PFSK-1 (cell line): ENCODE data around the gene ZYG11A.

Experiments
- POLR2AphosphoS5 ChIP-seq: IDR thresholded peaks from 2 replicates; pipeline ENCODE4 v1.6.1; 2012; ENCODE audit warnings: low read depth, mild to moderate bottlenecking, control low read depth, low read length, moderate library complexity
- REST ChIP-seq, 2 experiments: IDR thresholded peaks; 2 replicates each; pipeline versions ENCODE4 v1.6.1 to v1.8.0; 2011 to 2012; ENCODE audit warnings: low read depth in 2 of 2, low read length in 2 of 2, control low read depth in 1 of 2, inconsistent platforms in 1 of 2, mild to moderate bottlenecking in 1 of 2, moderate library complexity in 1 of 2; ENCODE audit not compliant: insufficient read depth in 1 of 2

DNA sequence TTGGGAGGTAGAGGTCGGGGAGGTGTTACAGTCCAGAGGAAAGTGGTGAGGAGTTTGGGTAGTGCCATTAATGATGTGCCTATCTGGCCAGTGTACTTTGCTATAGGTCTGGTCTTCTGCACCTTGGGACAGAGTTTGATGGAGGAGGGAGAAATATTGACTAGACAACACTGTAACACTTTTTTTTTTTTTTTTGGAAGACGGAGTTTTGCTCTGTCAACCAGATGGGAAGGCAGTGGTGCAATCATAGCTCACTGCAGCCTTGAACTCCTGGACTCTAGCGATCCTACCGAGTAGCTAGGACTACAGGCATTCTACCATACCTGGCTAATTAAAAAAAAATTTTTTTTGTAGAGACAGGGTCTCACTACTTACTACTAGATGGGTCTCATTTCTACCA is 86.5 kb downstream of the ZYG11A start:
- TF ChIP-seq POLR2AphosphoS5, result no peak
- TF ChIP-seq REST (IDR thresholded peaks at IDR 0.05; ENCODE audit: insufficient read depth in 1 of 2, low read depth in 2 of 2, low read length in 2 of 2), result no peak
